ENCODE data around the gene RPS27.

Gene RPS27

GRCh38 chr1:153968972-153969371 is 21.6 kb upstream of the RPS27 start:
- Mint-ChIP-seq H3K4me3 (peak overlapping the region; percentile 93), H3K27ac (peak overlapping the region; percentile 55)

GRCh38 chr1:153970346-153970745 is 20.2 kb upstream of the RPS27 start:
- Mint-ChIP-seq H3K4me3 (no peak overlapping the region), H3K27me3 (ENCODE audit: low read depth, poor library complexity) (no peaks in the 10 kb centered on the region), H3K4me1 (peaks cover 37% of the 10 kb centered on the region), H3K36me3 (ENCODE audit: low read depth) (peaks cover 25% of the 10 kb centered on the region), H3K9me3 (no peaks in the 10 kb centered on the region), H3K27ac (no peak overlapping the region)
- TF ChIP-seq, protein P1, sequence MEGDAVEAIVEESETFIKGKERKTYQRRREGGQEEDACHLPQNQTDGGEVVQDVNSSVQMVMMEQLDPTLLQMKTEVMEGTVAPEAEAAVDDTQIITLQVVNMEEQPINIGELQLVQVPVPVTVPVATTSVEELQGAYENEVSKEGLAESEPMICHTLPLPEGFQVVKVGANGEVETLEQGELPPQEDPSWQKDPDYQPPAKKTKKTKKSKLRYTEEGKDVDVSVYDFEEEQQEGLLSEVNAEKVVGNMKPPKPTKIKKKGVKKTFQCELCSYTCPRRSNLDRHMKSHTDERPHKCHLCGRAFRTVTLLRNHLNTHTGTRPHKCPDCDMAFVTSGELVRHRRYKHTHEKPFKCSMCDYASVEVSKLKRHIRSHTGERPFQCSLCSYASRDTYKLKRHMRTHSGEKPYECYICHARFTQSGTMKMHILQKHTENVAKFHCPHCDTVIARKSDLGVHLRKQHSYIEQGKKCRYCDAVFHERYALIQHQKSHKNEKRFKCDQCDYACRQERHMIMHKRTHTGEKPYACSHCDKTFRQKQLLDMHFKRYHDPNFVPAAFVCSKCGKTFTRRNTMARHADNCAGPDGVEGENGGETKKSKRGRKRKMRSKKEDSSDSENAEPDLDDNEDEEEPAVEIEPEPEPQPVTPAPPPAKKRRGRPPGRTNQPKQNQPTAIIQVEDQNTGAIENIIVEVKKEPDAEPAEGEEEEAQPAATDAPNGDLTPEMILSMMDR (IDR thresholded peaks at IDR 0.05), result no peak
- DNase-seq, result no peak

More at GRCh38 chr1:153968972-153969371, 21.6 kb upstream of the RPS27 start:
- no peak for DNase-seq
- H3K36me3 Mint-ChIP-seq (ENCODE audit: low read depth), result peaks cover 15% of the 10 kb centered on the region
- peaks cover 46% of the 10 kb centered on the region for H3K4me1 Mint-ChIP-seq
- H3K27me3 Mint-ChIP-seq (ENCODE audit: low read depth, poor library complexity), result no peaks in the 10 kb centered on the region
- TF ChIP-seq, protein P1 (IDR thresholded peaks at IDR 0.05), result no peak
- H3K9me3 Mint-ChIP-seq, result no peaks in the 10 kb centered on the region

GRCh38 chr1:153973071-153973470 is 17.5 kb upstream of the RPS27 start:
- no peak overlapping the region for H3K27ac Mint-ChIP-seq
- H3K4me1 Mint-ChIP-seq, result peaks cover 34% of the 10 kb centered on the region
- no peak for DNase-seq
- H3K36me3 Mint-ChIP-seq (ENCODE audit: low read depth), result peaks cover 25% of the 10 kb centered on the region
- H3K27me3 Mint-ChIP-seq (ENCODE audit: low read depth, poor library complexity), result peaks cover 3% of the 10 kb centered on the region
- H3K4me3 Mint-ChIP-seq, result no peak overlapping the region
- H3K9me3 Mint-ChIP-seq, result no peaks in the 10 kb centered on the region
- TF ChIP-seq, protein P1 (IDR thresholded peaks at IDR 0.05), result no peak

DNA sequence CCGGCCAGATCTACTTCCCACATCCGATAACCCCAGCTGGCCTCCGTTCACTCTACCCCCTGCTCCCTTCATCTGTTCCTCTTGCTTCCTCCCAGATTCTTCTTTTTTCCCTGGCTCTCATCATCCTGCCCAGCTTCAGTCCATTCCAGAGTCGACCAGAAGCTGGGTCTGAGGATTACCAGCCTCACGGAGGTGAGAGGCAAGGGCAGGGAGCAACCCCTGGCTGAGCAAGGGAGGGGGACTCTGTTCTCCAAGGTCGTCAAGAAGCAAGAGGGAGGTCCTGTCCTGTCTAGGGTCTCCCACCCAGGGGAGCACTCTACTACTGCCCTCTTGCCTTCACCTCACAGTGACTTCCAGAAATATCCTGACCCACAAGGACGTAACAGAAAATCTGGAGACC is 17.0 kb upstream of the RPS27 start:
- Mint-ChIP-seq H3K27me3 (ENCODE audit: low read depth, poor library complexity) (peaks cover 3% of the 10 kb centered on the region), H3K4me3 (no peak overlapping the region), H3K27ac (no peak overlapping the region), H3K9me3 (no peaks in the 10 kb centered on the region), H3K36me3 (ENCODE audit: low read depth) (peaks cover 25% of the 10 kb centered on the region), H3K4me1 (peaks cover 34% of the 10 kb centered on the region)
- DNase-seq, result no peak
- TF ChIP-seq, protein P1 (IDR thresholded peaks at IDR 0.05), result no peak

DNA sequence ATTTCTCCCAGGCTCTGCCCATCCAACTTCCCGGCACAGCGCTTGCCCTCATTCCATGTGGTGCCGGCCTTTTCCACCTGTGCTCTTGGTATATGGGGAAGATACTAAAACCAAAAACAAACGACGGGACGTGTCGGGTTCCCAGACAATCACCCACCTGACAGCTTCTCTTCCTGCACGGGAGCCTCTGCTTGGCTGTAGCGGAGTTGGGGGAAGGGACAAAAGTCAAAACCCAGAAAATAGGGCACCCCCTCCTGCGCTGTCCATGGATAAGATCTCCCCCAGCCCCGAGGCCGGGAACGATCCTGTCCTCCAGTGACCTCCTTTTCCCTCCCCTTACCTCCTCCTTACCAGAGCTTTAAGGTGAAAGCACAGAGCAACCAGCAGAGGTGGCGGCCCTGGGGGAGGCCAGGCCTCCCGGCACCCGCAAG is 13.7 kb upstream of the RPS27 start:
- H3K4me1 Mint-ChIP-seq, result peaks cover 31% of the 10 kb centered on the region
- TF ChIP-seq, protein P1 (IDR thresholded peaks at IDR 0.05), result no peak
- peaks cover 3% of the 10 kb centered on the region for H3K27me3 Mint-ChIP-seq (ENCODE audit: low read depth, poor library complexity)
- peak overlapping the region; percentile 69 for H3K27ac Mint-ChIP-seq
- DNase-seq, result no peak
- H3K36me3 Mint-ChIP-seq (ENCODE audit: low read depth), result peaks cover 47% of the 10 kb centered on the region
- H3K4me3 Mint-ChIP-seq, result peak overlapping the region; percentile 95
- no peaks in the 10 kb centered on the region for H3K9me3 Mint-ChIP-seq
